GM12878 (cell line): ENCODE data around the gene CLPSL1. TPM values are rescaled to one million over a fixed set of nuclear protein-coding genes. Genes with fewer than 3 reads are reported as not detected.

Experiments
- ATAC-seq: fragments of 200-7000 bp; cut with Tn5 transposase; 3 replicates; pipeline ENCODE4 v1.9.1; 2020; ENCODE audit warnings: mild to moderate bottlenecking, moderate library complexity
- BruUV-seq: library from RNA; stranded (reverse); fragments of 400-500 nt; replicated peaks from 2 replicates; lab custom pipeline; 2021; lab: Mats Ljungman, UMichigan
- CTCF ChIA-PET: fragments of 300-600 bp; sonication (Branson Sonifier 250); formaldehyde crosslinking; extraction: SDS; loops from one replicate; lab custom pipeline; 2021; ENCODE audit warnings: inconsistent platforms; lab: Yijun Ruan, JAX
- POLR2A ChIA-PET: fragments of 350-600 bp; formaldehyde crosslinking; extraction: SDS; loops from one replicate; lab custom pipeline; 2021; ENCODE audit warnings: inconsistent platforms; lab: Charles Lee
- RAD21 ChIA-PET: fragments of 300-600 bp; sonication (Branson Sonifier 250); formaldehyde crosslinking; loops from one replicate; lab custom pipeline; 2023; ENCODE audit warnings: antibody characterized with exemption; ENCODE audit not compliant: unreplicated experiment; lab: Charles Lee
- SMC1A ChIA-PET: fragments of 300-600 bp; sonication (Branson Sonifier 250); formaldehyde crosslinking; loops from one replicate; lab custom pipeline; 2023; ENCODE audit not compliant: unreplicated experiment, uncharacterized antibody; lab: Charles Lee
- DNase-seq: peaks from one replicate; pipeline ENCODE4 v3.0.0-alpha.2; 2011; ENCODE audit warnings: low read depth, low spot score
- FAIRE-seq: peaks from 3 replicates; lab custom pipeline; 2011; peaks lifted over from hg19 to GRCh38; lab: Jason Lieb, UNC
- H2AFZ ChIP-seq: 2 replicates; pipeline ENCODE4 v1.6.0; 2011; ENCODE audit warnings: low read depth, low read length, control low read depth; ENCODE audit not compliant: control insufficient read depth
- H3K27ac ChIP-seq: 2 replicates; pipeline ENCODE4 v1.5.1; 2011; ENCODE audit warnings: control low read depth; ENCODE audit not compliant: control insufficient read depth, insufficient read depth
- H3K27me3 ChIP-seq, 2 experiments: replicated peaks in 1 of 2; 2 replicates each; pipeline versions ENCODE4 v1.6.0 to v1.6.1; 2011; ENCODE audit warnings: low read length in 1 of 2; ENCODE audit not compliant: control insufficient read depth in 2 of 2, insufficient read depth in 2 of 2
- H3K36me3 ChIP-seq, 2 experiments: 2 replicates each; pipeline ENCODE4 v1.5.1; 2011; ENCODE audit warnings: low read length in 1 of 2; ENCODE audit not compliant: control insufficient read depth in 2 of 2, insufficient read depth in 2 of 2
- H3K4me1 ChIP-seq: 2 replicates; pipeline ENCODE4 v1.6.1; 2011; ENCODE audit warnings: mild to moderate bottlenecking, low read length, moderate library complexity, mixed read lengths; ENCODE audit not compliant: control insufficient read depth, insufficient read depth
- H3K4me2 ChIP-seq: 2 replicates; pipeline ENCODE4 v1.6.0; 2011; ENCODE audit warnings: control low read depth; ENCODE audit not compliant: control insufficient read depth, insufficient read depth
- H3K4me3 ChIP-seq: fragments of 200-600 bp; sonication (generic); 2 replicates; pipeline ENCODE4 v1.5.1; 2016
- H3K79me2 ChIP-seq: 2 replicates; pipeline ENCODE4 v1.6.0; 2011; ENCODE audit warnings: low read length; ENCODE audit not compliant: control insufficient read depth, insufficient read depth
- H3K9ac ChIP-seq: 2 replicates; pipeline ENCODE4 v1.8.0; 2011; ENCODE audit warnings: low read length, control low read depth, mixed read lengths; ENCODE audit not compliant: control insufficient read depth, insufficient read depth
- H3K9me3 ChIP-seq: replicated peaks from 3 replicates; pipeline ENCODE4 v1.5.1; 2011; ENCODE audit warnings: mild to moderate bottlenecking, low read length; ENCODE audit not compliant: control insufficient read depth, insufficient read depth
- H4K20me1 ChIP-seq: 2 replicates; pipeline ENCODE4 v1.6.0; 2011; ENCODE audit not compliant: control insufficient read depth, insufficient read depth
- BCL11A ChIP-seq: IDR thresholded peaks from 2 replicates; pipeline ENCODE4 v1.6.1; 2011; ENCODE audit warnings: low read depth, low read length
- RUNX3 ChIP-seq: IDR thresholded peaks from 2 replicates; pipeline ENCODE4 v1.6.1; 2012; ENCODE audit warnings: low read length, inconsistent platforms
- TCF7 ChIP-seq: IDR thresholded peaks from 2 replicates; pipeline ENCODE4 v1.6.1; 2014; ENCODE audit warnings: antibody characterized with exemption, borderline replicate concordance
- WRNIP1 ChIP-seq: IDR thresholded peaks from 2 replicates; pipeline ENCODE4 v1.6.1; 2011; ENCODE audit warnings: low read depth, low read length, improper control_type of control experiment, borderline replicate concordance
- WGBS: methylation state at CpG from one replicate; pipeline ENCODE4 v1.1.6; 2016; ENCODE audit warnings: low lambda C conversion rate; ENCODE audit not compliant: insufficient replicate concordance, insufficient coverage; ENCODE audit errors: missing lambda C conversion rate; 5-methylcytosine and 5-hydroxymethylcytosine counted together
- in situ Hi-C: fragments of 300-500 bp; cut with MboI; formaldehyde crosslinking; loops from 9 replicates; pipeline ENCODE4 v1.14.3; 2018; ENCODE audit warnings: mixed read lengths
- intact Hi-C: fragments of 100-400 bp; cut with micrococcal nuclease; formaldehyde crosslinking; loops from one replicate; pipeline ENCODE4 v1.14.2; 2022; ENCODE audit not compliant: unreplicated experiment
- polyA plus RNA-seq, 11 experiments: library from polyadenylated mRNA; depleted of rRNA in 4 of 11; unstranded in 6 of 11; stranded (reverse) in 5 of 11; fragments of >200 nt; fragmentation: Nextera tagmentation in 4 of 11; fragmentation: Illumina TruSeq in 1 of 11; extraction: Ambion mirVana in 4 of 11; extraction: Trizol in 1 of 11; gene quantifications; 1 replicate in 1 of 11; 2 replicates in 10 of 11; pipeline versions ENCODE4 v1.2.1 to v1.2.3, GENCODE V29; 2011 to 2016; ENCODE audit warnings: inconsistent platforms in 2 of 11, missing spikeins in 2 of 11, low read depth in 1 of 11
- total RNA-seq, 4 experiments: library from RNA; depleted of rRNA in 3 of 4; stranded (reverse); fragments of >200 nt in 3 of 4; fragmentation: Illumina TruSeq in 1 of 4; extraction: Trizol in 1 of 4; gene quantifications; 2 replicates each; pipeline versions ENCODE4 v1.2.1 to v1.2.3, GENCODE V29; 2013 to 2021
- TF ChIP-seq, protein P1 (sequence below): fragments of 450-650 bp; formaldehyde crosslinking; IDR thresholded peaks from 2 replicates; pipeline ENCODE4 v1.4.0; 2020; ENCODE audit warnings: mild to moderate bottlenecking, moderate library complexity
- TF ChIP-seq, protein P2 (sequence below): IDR thresholded peaks from 2 replicates; pipeline ENCODE4 v1.6.1; 2012; ENCODE audit warnings: low read depth, low read length, improper control_type of control experiment

The CLPSL1 gene
- total and polyA plus RNA-seq, 10 of the 15 experiments (the other 5 are each of a cell fraction or from before 2014, with no cell fraction given), result not detected

DNA sequence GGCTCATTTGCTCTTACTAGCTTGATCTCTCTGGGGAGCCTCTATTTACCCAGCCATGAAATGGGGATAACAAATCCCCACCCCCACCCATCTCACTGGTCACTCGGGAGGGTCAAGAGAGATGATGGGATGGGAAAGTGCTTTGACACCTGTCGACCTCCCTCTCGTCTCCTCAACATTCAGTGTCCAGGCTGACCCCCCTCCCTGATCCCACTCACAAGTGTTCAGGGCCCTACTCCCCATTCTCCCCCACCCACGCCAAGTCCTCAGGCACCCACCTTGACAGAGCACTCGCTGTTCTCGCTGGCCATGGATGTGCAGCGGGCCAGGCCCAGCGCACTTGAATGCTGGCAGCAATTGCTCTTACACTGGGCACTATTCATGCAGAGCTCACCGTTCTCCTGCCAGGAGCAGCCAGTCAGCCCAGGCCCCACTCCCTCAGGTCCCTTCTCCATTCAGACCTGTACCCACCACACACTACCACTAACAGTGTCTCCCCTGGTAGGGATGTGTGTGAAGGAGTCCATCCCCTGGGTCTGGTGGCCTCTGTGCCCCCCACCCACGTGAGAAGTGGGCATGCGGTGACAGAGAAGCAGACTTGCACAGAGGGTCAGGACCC is 14.7 kb downstream of the CLPSL1 start (continued):
- TF ChIP-seq, protein P1, sequence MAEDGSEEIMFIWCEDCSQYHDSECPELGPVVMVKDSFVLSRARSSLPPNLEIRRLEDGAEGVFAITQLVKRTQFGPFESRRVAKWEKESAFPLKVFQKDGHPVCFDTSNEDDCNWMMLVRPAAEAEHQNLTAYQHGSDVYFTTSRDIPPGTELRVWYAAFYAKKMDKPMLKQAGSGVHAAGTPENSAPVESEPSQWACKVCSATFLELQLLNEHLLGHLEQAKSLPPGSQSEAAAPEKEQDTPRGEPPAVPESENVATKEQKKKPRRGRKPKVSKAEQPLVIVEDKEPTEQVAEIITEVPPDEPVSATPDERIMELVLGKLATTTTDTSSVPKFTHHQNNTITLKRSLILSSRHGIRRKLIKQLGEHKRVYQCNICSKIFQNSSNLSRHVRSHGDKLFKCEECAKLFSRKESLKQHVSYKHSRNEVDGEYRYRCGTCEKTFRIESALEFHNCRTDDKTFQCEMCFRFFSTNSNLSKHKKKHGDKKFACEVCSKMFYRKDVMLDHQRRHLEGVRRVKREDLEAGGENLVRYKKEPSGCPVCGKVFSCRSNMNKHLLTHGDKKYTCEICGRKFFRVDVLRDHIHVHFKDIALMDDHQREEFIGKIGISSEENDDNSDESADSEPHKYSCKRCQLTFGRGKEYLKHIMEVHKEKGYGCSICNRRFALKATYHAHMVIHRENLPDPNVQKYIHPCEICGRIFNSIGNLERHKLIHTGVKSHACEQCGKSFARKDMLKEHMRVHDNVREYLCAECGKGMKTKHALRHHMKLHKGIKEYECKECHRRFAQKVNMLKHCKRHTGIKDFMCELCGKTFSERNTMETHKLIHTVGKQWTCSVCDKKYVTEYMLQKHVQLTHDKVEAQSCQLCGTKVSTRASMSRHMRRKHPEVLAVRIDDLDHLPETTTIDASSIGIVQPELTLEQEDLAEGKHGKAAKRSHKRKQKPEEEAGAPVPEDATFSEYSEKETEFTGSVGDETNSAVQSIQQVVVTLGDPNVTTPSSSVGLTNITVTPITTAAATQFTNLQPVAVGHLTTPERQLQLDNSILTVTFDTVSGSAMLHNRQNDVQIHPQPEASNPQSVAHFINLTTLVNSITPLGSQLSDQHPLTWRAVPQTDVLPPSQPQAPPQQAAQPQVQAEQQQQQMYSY (CRISPR knock-in tag), result no peak
- TF ChIP-seq, all 136 proteins: peak for 0

DNA sequence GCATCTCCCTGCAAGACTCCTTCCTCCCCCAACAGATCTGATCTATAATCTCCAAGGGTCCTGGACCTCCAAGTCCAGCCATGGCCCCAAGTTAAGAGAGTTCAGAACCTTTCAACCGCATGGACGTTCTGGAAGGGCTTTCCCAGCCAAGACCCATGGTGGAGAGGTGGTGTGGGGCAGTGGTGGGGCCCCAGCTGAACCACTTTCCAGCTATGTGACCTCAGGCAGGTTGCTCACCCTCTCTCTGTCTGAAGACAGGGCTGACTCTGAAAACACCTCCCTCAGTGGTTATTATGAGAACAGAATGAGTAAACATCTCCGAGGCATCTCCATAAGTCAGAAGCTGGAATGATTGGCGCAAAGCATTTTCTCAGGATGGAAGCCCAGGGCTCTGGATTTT is 15.4 kb downstream of the CLPSL1 start:
- Histone ChIP-seq H3K36me3 (no peaks in the 10 kb centered on the region), H4K20me1 (no peaks in the 10 kb centered on the region), H3K27ac (no peak overlapping the region), H3K79me2 (no peaks in the 10 kb centered on the region), H3K4me3 (no peak overlapping the region), H3K4me1 (no peaks in the 10 kb centered on the region), H2AFZ (no peak overlapping the region), H3K9me3 (no peaks in the 10 kb centered on the region), H3K4me2 (no peak overlapping the region), H3K9ac (no peak overlapping the region), H3K27me3 (0 out of 4 replicates have a peak, but pooled peaks cover 0 to 1% of the 10 kb centered on the region in 2 experiments)
- TF ChIP-seq TCF7, result no peak
- TF ChIP-seq, protein P2, sequence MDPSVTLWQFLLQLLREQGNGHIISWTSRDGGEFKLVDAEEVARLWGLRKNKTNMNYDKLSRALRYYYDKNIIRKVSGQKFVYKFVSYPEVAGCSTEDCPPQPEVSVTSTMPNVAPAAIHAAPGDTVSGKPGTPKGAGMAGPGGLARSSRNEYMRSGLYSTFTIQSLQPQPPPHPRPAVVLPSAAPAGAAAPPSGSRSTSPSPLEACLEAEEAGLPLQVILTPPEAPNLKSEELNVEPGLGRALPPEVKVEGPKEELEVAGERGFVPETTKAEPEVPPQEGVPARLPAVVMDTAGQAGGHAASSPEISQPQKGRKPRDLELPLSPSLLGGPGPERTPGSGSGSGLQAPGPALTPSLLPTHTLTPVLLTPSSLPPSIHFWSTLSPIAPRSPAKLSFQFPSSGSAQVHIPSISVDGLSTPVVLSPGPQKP, result no peak
- TF ChIP-seq WRNIP1, result no peak
- TF ChIP-seq BCL11A, result no peak
- no peak for TF ChIP-seq RUNX3
- 23% methylated on average over 4 of the region's 4 CpGs for WGBS
- no peak for FAIRE-seq
- BruUV-seq, result no TSS peak
- ChIA-PET SMC1A (interaction anchor here (1.0 kb wide), 1 partner anchor 10 kb away, joined by 3 read pairs; no protein-coding TSS in a partner anchor), CTCF (no interaction called here), POLR2A (no interaction called here), RAD21 (no interaction called here)
- intact Hi-C loops, result no loop called here
- no peak for DNase-seq
- ATAC-seq, result no peak
- in situ Hi-C loops, result no loop called here
